Liver (tissue), 9 donors: ENCODE results near the gene ANKMY1. TPM values are rescaled to one million over a fixed set of nuclear protein-coding genes. Genes with fewer than 3 reads are reported as not detected.

ENCODE experiments used
- DNase-seq: peaks from one replicate; pipeline ENCODE4 v3.0.0-alpha.2; 2017; ENCODE audit warnings: low spot score
- H3K27ac ChIP-seq, 2 donors: one replicate each; pipeline ENCODE4 v1.7.0; 2013; ENCODE audit warnings: inconsistent platforms in 2 of 2, low read length in 2 of 2, control low read depth in 1 of 2, low read depth in 1 of 2, mild to moderate bottlenecking in 1 of 2
- H3K27me3 ChIP-seq, 4 donors: one replicate each; pipeline versions ENCODE4 v1.6.1 to v1.7.0; 2013; ENCODE audit warnings: low read length in 3 of 4, inconsistent platforms in 1 of 4, mild to moderate bottlenecking in 1 of 4, moderate library complexity in 1 of 4; ENCODE audit not compliant: control insufficient read depth in 4 of 4, insufficient read depth in 4 of 4
- H3K36me3 ChIP-seq, 4 donors: one replicate each; pipeline versions ENCODE4 v1.6.1 to v1.7.0; 2013; ENCODE audit warnings: low read length in 3 of 4, mild to moderate bottlenecking in 3 of 4, low read depth in 1 of 4, moderate library complexity in 1 of 4; ENCODE audit not compliant: control insufficient read depth in 4 of 4, insufficient read depth in 3 of 4
- H3K4me1 ChIP-seq, 4 donors: one replicate each; pipeline versions ENCODE4 v1.6.1 to v1.7.0; 2013; ENCODE audit warnings: low read length in 3 of 4, mild to moderate bottlenecking in 3 of 4, moderate library complexity in 1 of 4; ENCODE audit not compliant: control insufficient read depth in 4 of 4, insufficient read depth in 4 of 4
- H3K4me3 ChIP-seq, 3 donors: one replicate each; pipeline versions ENCODE4 v1.6.1 to v1.7.0; 2013; ENCODE audit warnings: low read length in 3 of 3, control low read depth in 1 of 3, low read depth in 1 of 3, mild to moderate bottlenecking in 1 of 3
- H3K9ac ChIP-seq, 2 donors: one replicate each; pipeline ENCODE4 v1.7.0; 2013; ENCODE audit warnings: low read length in 2 of 2, mild to moderate bottlenecking in 2 of 2, moderate library complexity in 2 of 2, control low read depth in 1 of 2, low read depth in 1 of 2
- H3K9me3 ChIP-seq, 4 donors: one replicate each; pipeline versions ENCODE4 v1.6.1 to v1.7.0; 2013; ENCODE audit warnings: low read length in 3 of 4; ENCODE audit not compliant: control insufficient read depth in 4 of 4
- ATF3 ChIP-seq: IDR thresholded peaks from 2 replicates; pipeline ENCODE4 v1.6.1; 2016; ENCODE audit warnings: antibody characterized with exemption
- CTCF ChIP-seq: fragments of 150-350 bp; IDR thresholded peaks from 2 replicates; pipeline ENCODE4 v1.5.1; 2017; ENCODE audit warnings: improper control_type of control experiment, low read depth, low read length; ENCODE audit not compliant: missing input control
- EGR1 ChIP-seq, 2 donors: IDR thresholded peaks; 2 replicates each; pipeline ENCODE4 v1.6.1; 2016 to 2018; ENCODE audit warnings: antibody characterized with exemption in 2 of 2, low read depth in 2 of 2
- FOXA1 ChIP-seq: IDR thresholded peaks from 2 replicates; pipeline ENCODE4 v1.6.1; 2016; ENCODE audit warnings: antibody characterized with exemption
- FOXA2 ChIP-seq: IDR thresholded peaks from 2 replicates; pipeline ENCODE4 v1.6.1; 2016; ENCODE audit warnings: antibody characterized with exemption
- GABPA ChIP-seq, 2 donors: IDR thresholded peaks in 1 of 2; conservative IDR thresholded peaks in 1 of 2; 2 replicates each; pipeline ENCODE4 v1.6.1; 2016; ENCODE audit warnings: antibody characterized with exemption in 2 of 2, mild to moderate bottlenecking in 1 of 2, moderate library complexity in 1 of 2
- HNF4A ChIP-seq, 2 donors: conservative IDR thresholded peaks; 2 replicates each; pipeline ENCODE4 v1.6.1; 2016; ENCODE audit warnings: antibody characterized with exemption in 2 of 2, mild to moderate bottlenecking in 2 of 2
- HNF4G ChIP-seq: IDR thresholded peaks from 2 replicates; pipeline ENCODE4 v1.6.1; 2016; ENCODE audit warnings: antibody characterized with exemption
- JUND ChIP-seq, 2 donors: IDR thresholded peaks; 2 replicates each; pipeline ENCODE4 v1.6.1; 2016; ENCODE audit warnings: antibody characterized with exemption in 2 of 2
- MAX ChIP-seq: IDR thresholded peaks from 2 replicates; pipeline ENCODE4 v1.6.1; 2016; ENCODE audit warnings: antibody characterized with exemption
- RAD21 ChIP-seq, 2 donors: IDR thresholded peaks; 2 replicates each; pipeline ENCODE4 v1.6.1; 2016; ENCODE audit warnings: antibody characterized with exemption in 2 of 2, mild to moderate bottlenecking in 2 of 2
- REST ChIP-seq: IDR thresholded peaks from 2 replicates; pipeline ENCODE4 v1.6.1; 2016; ENCODE audit warnings: antibody characterized with exemption, mild to moderate bottlenecking
- YY1 ChIP-seq: IDR thresholded peaks from 2 replicates; pipeline ENCODE4 v1.6.1; 2016; ENCODE audit warnings: antibody characterized with exemption, mild to moderate bottlenecking
- ZBTB33 ChIP-seq: IDR thresholded peaks from 2 replicates; pipeline ENCODE4 v1.6.1; 2016; ENCODE audit warnings: antibody characterized with exemption
- WGBS: extraction: QIAGEN DNeasy Blood & Tissue Kit; methylation state at CpG from one replicate; pipeline ENCODE4 v1.1.7; 2013; 5-methylcytosine and 5-hydroxymethylcytosine counted together
- polyA plus RNA-seq, 2 donors: library from polyadenylated mRNA; stranded (reverse) in 1 of 2; unstranded in 1 of 2; fragments of 200-250 nt in 1 of 2; fragments of >200 nt in 1 of 2; fragmentation: Nextera tagmentation in 1 of 2; extraction: Ambion mirVana in 1 of 2; gene quantifications; one replicate each; pipeline versions ENCODE4 v1.2.1 to v1.2.3, GENCODE V29; 2013 to 2015
- total RNA-seq, 2 donors: library from RNA; depleted of rRNA; stranded (reverse); fragments of >200 nt; gene quantifications; one replicate each; pipeline ENCODE4 v1.2.3, GENCODE V29; 2014
- donor health status: healthy.
- donor health status: healthy.
- donor health status: healthy.
- donor health status: healthy.
- donor health status: healthy.

ANKMY1 gene
- total and polyA plus RNA-seq, 4 donors = 2.5 to 12.8 (median 4.2) TPM

- H3K4me1 ChIP-seq = peaks cover 0 to 8% (median 3%) of the 10 kb centered on the region in 4 donors
- H3K36me3 ChIP-seq = no peaks in the 10 kb centered on the region
- H3K9ac ChIP-seq = no peak overlapping the region
- no peak for DNase-seq
- no peak overlapping the region for H3K4me3 ChIP-seq
- WGBS = 93% methylated on average over 25 of the region's 25 CpGs
- H3K9me3 ChIP-seq = no peaks in the 10 kb centered on the region
- H3K27ac ChIP-seq = no peak overlapping the region
- no peaks in the 10 kb centered on the region for H3K27me3 ChIP-seq
- no peak for TF ChIP-seq GABPA (IDR thresholded peaks at IDR 0.05 in 1 of 2, conservative IDR thresholded peaks at IDR 0.05 in 1 of 2)
- TF ChIP-seq CTCF = no peak
- TF ChIP-seq HNF4G = no peak
- TF ChIP-seq FOXA1 = no peak
- TF ChIP-seq JUND (IDR thresholded peaks at IDR 0.05) = no peak
- TF ChIP-seq MAX = no peak
- no peak for TF ChIP-seq ZBTB33
- TF ChIP-seq EGR1 (IDR thresholded peaks at IDR 0.05; ENCODE audit: low read depth in 2 of 2) = no peak
- TF ChIP-seq ATF3 = no peak
- no peak for TF ChIP-seq YY1
- no peak for TF ChIP-seq RAD21 (IDR thresholded peaks at IDR 0.05)
These were observed 114.7 kb downstream of the ANKMY1 start for GRCh38 chr2:240442891-240443715.

GRCh38 chr2:240441993-240442411 is 115.8 kb downstream of the ANKMY1 start:
- DNase-seq = no peak
- peaks cover 5 to 19% (median 11%) of the 10 kb centered on the region in 4 donors for H3K4me1 ChIP-seq
- H3K27ac ChIP-seq = no peak overlapping the region
- no peak overlapping the region for H3K4me3 ChIP-seq
- no peaks in the 10 kb centered on the region for H3K27me3 ChIP-seq
- no peaks in the 10 kb centered on the region for H3K36me3 ChIP-seq
- WGBS = 90% methylated on average over 17 of the region's 17 CpGs
- H3K9ac ChIP-seq = no peak overlapping the region
- no peak for TF ChIP-seq HNF4A (conservative IDR thresholded peaks at IDR 0.05)
- no peak for TF ChIP-seq REST
- no peak for TF ChIP-seq CTCF
- TF ChIP-seq FOXA2 = no peak
- H3K9me3 ChIP-seq = no peaks in the 10 kb centered on the region
